HL-60/S4 treated with phorbol 12-myristate 13-acetate at 8.2 ng/mL for 4 days and 3 days (cell line): ENCODE data around the gene CTRB1.
"Not testable (repeated sequence)": the region's sequence is repeated elsewhere in the genome, so short reads cannot be mapped to it uniquely, and the experiment has no call there.

Source experiments
- in situ Hi-C: fragments of 300-500 bp; cut with MboI; formaldehyde crosslinking; loops from 2 replicates; pipeline ENCODE4 v1.15.0; 2022; ENCODE audit warnings: low sequenced_read_pairs

Gene CTRB1

GRCh38 chr16:75238132-75238852 lies 19.5 kb downstream of the CTRB1 start:
- in situ Hi-C loops, result no loop called here

- in situ Hi-C loops, result no loop called here
Observed at GRCh38 chr16:75238853-75239541, 20.2 kb downstream of the CTRB1 start.

GRCh38 chr16:75239542-75240122 lies 20.8 kb downstream of the CTRB1 start:
- in situ Hi-C loops, result no loop called here

GRCh38 chr16:75240633-75241032 lies 21.8 kb downstream of the CTRB1 start:
- in situ Hi-C loops, result not testable (repeated sequence)

- in situ Hi-C loops, result no loop called here
Observed at GRCh38 chr16:75241412-75241811, 22.6 kb downstream of the CTRB1 start.

- in situ Hi-C loops, result no loop called here
Observed at GRCh38 chr16:75241955-75242354, 23.2 kb downstream of the CTRB1 start.

GRCh38 chr16:75242436-75243078 lies 23.8 kb downstream of the CTRB1 start:
- in situ Hi-C loops, result not testable (repeated sequence)

GRCh38 chr16:75243667-75244224 lies 25.0 kb downstream of the CTRB1 start:
- in situ Hi-C loops, result no loop called here

- in situ Hi-C loops, result no loop called here
Observed at GRCh38 chr16:75244225-75244809, 25.5 kb downstream of the CTRB1 start.

- in situ Hi-C loops, result no loop called here
Observed at GRCh38 chr16:75244844-75245758, 26.3 kb downstream of the CTRB1 start.

GRCh38 chr16:75246504-75247205 lies 27.9 kb downstream of the CTRB1 start:
- in situ Hi-C loops, result no loop called here

GRCh38 chr16:75247249-75247648 lies 28.5 kb downstream of the CTRB1 start:
- in situ Hi-C loops, result no loop called here

- in situ Hi-C loops, result no loop called here
Observed at GRCh38 chr16:75248142-75248535, 29.4 kb downstream of the CTRB1 start.

- in situ Hi-C loops, result no loop called here
Observed at GRCh38 chr16:75248536-75249380, 30.0 kb downstream of the CTRB1 start.

GRCh38 chr16:75249441-75249840 lies 30.7 kb downstream of the CTRB1 start:
- in situ Hi-C loops, result no loop called here

GRCh38 chr16:75250089-75250808 lies 31.5 kb downstream of the CTRB1 start:
- in situ Hi-C loops, result no loop called here

GRCh38 chr16:75250809-75251279 lies 32.1 kb downstream of the CTRB1 start:
- in situ Hi-C loops, result no loop called here
